ENCODE measurements around the gene SH2D1B.

SH2D1B gene

DNA sequence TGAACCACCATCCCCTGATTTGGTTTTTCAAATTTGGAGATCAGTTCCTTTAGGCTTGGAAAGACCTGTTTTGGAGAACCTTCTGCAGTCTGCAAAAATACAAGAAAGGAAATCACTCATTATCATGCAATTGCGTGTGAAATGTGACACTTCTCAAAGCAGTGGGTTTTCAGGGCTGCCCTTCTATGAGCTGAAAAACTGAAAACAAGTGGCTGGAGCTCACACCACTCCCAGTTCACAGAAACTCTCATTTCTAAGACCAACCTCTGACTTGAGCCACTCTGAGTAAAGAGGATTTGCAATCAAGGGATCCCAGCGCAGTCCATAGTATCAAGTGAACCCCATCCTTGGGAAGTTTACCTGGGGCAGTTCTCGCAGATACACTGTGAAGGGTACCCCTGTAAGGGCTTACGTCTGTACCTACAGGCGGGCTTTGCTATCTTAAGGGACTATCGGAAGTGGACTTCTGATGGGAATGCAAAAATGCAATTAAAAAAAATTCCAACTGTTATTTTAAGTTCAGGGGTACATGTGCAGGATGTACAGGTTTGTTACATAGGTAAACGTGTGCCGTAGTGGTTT is 12.8 kb downstream of the SH2D1B start:
- DNase-seq (ENCODE audit: low read depth, low spot score): no peak

DNA sequence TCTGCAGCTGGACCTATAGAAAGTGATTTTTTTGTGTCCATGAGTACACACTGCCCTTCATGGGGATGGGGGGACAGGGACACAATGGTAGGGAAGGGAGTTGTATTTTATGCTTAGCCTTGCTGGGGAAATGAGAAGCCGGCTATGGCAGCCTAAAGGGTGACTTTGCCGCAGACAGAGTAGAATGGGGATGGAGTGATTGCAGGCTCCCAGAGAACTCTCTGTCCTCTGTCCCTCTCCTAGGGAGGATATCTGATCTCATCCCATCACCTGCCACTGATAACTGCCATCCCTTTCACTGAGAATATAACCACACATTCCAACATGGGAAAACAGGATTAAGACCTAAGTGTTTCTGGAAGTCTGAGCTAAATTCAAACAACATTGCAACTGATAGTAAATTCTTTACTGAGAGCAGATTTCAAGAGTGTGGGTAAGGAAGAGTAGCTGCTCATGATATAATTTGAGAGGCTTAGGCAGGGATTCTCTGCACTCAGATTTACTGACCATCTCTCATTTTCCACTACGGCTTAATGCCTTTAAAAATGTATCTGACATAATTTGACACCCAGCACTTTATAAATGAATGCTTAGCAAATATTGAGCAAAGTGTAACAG is 13.9 kb downstream of the SH2D1B start:
- no peak for DNase-seq (ENCODE audit: low read depth, low spot score)

DNA sequence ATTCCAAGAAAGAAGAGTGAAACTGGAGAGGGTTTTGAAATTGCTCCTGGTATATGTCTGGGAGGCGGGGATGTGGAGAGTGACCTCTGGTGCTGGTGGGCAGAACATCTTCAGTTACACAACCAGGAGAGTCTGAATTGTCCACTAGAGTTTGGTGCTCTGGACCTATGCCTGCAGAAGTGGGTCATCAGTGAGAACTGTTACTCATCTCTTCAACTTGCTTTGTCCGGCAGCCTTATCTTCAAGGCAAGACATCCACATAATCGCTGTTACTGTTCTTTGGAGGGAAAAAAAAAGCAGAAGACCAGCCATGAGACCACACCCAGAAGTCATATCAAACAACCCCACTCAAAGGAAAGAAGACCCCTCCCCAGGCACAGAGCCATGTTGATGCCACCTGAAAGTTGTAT is 14.9 kb downstream of the SH2D1B start:
- DNase-seq (ENCODE audit: low read depth, low spot score): no peak

DNA sequence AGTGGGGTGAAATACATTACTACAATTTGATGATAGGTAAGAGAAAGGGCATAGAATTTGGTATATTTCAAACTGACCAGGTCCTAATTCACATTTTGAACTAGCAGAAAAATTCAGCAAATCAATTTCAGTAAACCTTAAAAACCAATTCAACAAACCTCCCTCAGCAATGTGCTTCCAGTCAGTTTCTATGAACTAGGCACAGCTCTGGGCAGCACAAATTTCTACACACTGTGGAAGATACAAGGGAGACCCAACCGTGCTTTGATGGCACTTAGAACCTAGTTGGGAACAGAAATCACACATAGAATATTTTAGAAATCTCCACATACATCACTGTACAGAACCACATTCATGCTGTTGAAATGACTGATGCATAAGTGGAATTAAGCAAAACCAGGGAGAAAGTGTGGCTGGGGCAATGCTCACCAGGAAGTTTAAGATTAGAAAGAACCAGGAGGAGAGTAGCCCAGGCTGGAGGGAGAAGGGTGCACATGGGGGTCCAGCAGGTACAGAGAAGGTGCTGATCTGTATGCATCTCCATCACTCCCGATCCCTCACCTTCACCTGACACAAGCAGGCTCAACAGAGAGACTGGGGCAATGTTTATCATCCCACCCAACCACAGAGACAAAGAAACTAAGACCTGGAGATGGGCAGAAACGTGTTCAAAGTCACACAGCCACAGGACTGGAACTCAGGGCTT is 15.6 kb downstream of the SH2D1B start:
- no peak for DNase-seq (ENCODE audit: low read depth, low spot score)

DNA sequence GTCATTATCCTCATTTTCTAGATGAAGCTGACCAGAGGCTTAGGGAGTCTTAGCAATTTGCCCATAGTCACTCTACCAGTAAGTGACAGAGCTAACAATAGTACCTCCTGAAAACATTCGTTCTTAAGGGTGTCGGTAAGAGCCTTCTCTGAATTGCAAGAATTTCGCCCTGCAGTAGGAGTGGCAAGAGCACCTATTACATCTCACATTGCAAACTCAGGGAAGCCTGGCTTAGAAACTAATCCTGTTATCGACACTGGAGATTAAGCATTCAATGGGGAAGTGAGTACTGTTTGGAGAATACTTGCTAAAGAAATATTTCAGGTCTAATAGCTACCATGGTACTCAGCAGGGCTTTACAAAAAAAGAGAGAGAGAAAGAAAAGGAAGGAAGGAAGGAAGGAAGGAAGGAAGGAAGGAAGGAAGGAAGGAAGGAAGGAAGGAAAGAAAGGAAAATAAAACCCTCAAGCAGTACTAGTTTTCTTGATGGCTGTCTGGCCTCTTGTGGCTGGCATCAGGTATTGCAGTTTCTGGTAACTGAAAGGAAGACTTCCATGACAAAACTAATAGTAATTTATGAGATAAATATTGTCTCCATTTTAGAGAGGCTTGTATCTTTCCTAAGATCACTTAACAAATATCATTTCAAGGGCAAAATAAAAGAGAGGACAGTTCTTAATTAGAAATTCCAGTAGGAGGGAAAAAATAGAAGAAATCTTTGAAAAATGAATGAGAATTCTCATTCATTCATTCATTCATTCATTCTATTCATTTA is 20.0 kb downstream of the SH2D1B start:
- DNase-seq (ENCODE audit: low read depth, low spot score): no peak

DNA sequence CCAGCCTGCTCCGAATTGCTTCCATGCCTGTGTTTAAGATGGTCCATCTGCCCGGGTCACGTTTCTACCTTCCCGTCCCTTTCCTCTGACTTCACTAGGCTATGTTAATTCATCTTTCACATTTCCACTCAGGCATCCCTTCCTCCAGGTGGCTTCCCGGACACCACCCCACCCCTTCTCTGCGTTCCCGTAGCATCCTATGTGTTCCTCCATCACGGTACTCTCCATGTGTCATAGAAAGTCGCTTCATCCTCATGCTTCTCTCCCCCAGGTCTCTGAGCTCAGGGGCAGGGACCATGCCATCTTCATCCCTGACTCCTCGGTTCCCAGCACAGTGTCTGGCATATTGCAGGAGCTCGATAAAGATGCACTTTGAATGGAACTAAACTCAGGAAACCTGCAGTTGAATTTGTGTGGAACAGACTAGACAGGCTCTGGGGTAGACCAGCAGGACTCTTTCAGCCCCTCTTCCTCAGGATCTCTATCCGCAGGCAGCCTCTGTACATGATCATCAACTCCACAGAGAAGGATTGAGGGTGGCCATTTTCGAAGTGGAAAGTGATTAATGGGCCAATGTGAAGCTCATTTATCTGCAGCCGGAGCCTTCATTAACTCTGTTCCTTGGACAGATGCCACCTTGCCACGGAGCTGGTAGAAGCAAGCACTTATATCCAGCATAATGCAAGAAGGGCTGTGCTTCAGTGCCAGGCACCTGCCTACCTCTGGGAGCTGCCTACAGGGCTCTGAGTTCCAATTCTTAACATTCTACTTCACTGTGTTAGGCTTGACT is 21.3 kb downstream of the SH2D1B start:
- no peak for DNase-seq (ENCODE audit: low read depth, low spot score)

DNA sequence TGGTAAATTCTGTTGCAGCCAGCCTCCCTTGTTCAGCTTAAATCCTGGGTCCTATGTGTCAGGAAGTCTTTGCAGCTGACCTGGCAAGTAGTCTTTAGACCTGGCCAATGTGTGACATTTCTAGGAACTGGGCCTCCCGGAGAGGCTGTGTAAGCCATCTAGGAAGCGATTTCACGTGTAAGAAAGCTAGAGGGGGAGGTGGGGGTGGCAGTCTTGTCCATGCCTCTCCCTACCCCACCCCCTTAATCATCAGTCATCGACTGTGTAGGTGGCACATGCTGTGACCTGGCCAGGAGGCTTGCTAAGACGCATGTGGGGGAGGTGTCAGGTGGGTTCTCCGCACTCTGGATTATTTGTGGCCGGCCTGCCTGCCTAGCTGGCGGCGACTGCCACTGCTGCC is 22.0 kb downstream of the SH2D1B start:
- no peak for DNase-seq (ENCODE audit: low read depth, low spot score)

DNA sequence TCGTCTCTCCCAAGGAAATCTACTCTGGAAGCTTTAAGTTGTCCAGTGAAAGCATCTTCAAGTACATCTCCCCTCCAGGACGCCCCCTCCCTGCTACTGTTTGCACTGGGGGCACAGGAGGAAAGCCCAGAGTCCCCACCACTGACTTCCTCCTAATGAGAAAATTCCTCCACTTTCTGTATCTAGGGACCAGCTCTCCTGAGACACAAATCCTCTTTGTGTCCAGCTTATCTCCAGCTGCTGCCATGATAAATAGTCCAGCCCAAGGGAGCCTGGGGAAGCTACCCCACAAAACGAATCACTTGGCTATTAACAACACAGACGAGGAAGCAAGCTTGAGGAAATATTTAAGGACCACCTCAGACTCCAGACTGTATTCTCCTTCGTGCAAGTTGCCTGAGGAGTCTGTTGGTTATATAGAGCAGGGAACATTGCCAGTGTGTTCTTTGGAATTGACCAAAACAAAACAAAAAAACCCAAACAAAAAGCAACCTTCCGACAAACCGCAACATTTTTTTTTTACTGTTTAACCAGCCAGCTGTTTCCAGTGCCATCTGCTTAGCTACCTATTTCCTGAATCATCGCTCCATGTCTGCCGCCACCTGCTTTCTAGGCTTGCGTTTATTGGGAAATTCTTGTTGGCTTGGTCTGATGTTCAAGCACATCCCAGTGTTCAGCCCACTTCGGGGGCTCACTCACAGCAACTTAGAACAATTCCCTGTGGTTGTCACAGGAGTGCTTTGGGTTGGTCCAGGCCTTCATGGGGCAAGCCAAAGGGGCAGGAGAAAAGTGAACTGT is 22.7 kb downstream of the SH2D1B start:
- DNase-seq (ENCODE audit: low read depth, low spot score): no peak

DNA sequence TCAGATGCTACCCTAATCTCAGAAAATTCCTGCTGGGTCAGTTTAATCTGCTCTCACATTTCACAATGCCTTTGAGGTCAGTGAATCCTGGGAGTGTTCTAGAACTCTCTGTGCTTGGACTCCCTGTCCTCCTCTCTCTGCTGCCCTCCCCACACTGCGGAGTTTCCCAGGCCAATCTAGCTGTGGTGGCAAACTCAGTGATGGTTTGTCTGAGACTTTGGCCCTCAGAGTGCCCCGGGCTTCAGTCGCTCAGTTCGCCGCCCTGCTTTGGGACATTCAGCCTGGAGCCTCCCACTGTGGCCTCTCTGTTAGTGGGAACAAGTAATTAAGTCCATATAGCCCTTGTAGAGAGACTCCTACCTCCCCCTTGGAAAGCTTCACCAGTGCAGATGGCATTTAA is 23.3 kb downstream of the SH2D1B start:
- DNase-seq (ENCODE audit: low read depth, low spot score): no peak

DNA sequence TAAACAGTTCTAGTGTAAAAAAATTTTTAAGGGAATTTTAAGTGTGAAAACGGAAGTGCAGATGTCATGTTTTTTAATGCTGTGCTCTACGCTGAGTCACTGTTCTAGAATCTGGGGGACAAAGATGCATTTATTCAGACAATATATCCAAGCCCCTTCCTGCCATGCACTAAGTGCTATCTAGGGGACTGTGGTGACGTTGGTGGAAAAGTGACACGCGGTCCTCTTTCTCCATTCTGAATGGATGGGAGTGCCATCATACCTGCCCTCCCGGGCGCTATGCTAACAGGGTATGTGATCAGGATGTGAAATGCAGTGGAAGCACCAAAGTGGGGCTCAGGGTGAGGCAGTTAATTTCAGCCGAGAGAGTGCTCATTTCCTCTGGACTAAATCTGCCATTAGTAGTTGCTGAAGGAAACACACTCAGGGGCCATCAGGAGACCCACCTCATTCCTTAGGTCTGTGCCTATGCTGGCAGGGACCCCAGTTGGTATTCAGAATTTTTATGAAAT is 23.8 kb downstream of the SH2D1B start:
- DNase-seq (ENCODE audit: low read depth, low spot score): no peak

DNA sequence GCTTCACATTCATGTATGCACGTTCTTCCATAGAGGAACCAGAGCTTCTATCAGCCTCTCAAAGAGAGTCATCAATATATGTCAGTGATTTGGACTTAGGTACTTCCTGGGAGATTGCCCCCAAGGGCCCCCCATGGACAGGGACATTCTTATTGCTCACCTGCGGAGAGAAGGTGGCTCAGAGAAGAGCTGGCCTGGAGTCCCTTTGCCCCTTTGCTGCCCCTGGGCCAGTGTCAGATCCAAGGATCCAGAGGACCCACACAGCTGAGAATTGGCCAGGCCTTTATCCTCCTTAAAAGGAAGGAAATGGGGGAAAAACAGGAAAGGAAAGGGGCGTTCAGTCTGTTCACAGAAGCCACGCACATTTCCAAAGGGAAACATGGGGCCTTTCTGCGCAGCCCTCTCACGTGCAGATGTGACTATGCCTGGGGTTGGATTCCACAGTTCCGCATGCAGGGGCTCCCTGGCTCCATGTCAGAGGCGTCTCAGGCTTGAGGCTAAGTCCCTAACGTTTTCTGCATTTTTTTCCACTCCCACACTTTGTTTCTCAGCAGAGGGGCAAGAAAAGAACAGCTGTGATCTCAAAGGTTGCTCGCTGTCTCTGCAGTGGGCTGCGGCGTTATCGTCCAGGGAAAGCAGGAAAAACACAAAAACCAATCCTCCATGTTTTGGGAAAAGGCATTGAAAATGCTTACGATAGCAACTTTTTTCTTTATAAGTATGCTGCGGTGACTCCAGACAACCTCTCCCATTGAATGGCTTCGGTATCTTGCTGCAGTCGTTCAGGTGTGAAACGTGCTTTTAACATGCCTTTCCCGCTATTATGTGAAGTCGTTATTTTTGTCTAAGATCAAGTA is 24.5 kb downstream of the SH2D1B start:
- no peak for DNase-seq (ENCODE audit: low read depth, low spot score)

DNA sequence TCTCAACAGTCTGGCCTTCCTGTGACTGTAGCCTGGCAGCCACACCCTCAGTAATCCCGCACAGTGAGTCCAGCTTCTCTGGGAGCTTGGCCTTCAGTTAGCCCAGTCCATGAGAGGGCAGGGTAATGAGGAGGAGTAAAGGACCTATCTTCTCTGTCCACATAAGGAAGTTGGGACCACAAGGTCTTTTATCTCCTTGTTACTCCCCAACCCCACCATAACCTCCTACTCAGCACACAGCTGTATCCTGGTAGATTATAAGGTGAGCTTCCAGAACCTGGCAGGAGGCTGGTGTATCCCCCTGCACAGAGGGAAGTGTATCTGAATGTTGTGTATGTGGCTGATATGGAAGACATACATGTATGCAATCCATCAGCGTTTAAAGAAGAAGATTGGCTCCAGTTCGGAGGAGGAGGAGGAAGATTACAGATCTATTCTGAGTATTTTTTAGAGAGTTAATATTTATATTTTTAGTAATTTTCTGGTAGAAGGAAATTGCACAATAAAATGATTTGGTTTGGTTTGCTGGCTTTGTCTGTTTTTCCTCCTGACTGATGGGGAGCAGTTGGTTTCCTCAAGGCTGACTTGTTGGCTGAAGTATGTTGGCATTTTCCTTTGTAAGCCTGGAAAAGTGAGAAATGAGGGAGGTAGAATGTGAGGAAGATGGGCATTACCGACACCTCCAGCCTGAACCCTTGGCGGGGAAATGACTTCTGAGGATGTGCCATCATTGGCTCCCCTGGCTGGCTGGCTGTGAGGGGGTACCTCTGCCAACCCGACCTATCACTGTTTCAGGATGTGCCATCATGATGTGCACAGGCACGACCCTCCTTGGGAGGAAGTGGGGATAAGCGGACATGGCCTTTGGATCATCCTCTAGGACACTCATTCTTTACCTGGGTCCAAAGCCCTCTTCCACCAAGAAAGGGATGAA is 25.4 kb downstream of the SH2D1B start:
- DNase-seq (ENCODE audit: low read depth, low spot score): no peak

DNA sequence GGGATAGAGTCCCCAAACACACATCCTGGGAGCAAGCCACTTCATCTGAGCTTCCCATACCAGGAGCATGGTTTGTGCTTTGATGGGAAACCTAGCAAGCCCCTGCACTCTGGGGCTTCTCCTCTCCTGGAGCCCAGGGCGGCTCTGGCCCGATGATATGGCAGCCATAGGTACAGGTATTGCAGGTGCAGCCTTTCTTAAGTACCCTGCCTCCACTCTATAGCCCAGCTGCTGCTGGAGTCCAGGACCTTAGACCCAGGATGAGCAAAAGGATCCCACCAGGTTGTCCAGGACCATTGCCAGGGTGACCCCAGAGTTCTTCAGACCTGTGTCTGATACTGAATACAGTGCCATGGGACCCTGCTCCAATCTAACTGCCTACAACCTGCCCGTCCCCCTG is 26.2 kb downstream of the SH2D1B start:
- DNase-seq (ENCODE audit: low read depth, low spot score): no peak

DNA sequence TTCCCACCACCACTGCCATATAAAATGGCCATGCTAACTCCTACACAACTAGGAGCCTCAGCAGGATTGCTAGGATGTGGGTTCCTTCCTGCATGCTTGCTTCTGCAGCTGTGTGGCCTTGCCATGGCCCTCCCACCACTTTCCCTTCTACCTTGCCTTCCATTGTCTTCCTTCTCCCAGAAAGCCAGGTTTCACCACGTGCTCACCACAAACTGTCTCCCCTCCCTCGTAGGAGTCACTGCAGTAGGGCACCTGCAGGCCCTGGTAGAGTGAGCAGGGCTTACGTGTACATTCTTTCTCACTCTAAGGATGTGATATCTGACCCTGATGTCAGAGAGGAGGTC is 26.7 kb downstream of the SH2D1B start:
- DNase-seq (ENCODE audit: low read depth, low spot score): no peak

DNA sequence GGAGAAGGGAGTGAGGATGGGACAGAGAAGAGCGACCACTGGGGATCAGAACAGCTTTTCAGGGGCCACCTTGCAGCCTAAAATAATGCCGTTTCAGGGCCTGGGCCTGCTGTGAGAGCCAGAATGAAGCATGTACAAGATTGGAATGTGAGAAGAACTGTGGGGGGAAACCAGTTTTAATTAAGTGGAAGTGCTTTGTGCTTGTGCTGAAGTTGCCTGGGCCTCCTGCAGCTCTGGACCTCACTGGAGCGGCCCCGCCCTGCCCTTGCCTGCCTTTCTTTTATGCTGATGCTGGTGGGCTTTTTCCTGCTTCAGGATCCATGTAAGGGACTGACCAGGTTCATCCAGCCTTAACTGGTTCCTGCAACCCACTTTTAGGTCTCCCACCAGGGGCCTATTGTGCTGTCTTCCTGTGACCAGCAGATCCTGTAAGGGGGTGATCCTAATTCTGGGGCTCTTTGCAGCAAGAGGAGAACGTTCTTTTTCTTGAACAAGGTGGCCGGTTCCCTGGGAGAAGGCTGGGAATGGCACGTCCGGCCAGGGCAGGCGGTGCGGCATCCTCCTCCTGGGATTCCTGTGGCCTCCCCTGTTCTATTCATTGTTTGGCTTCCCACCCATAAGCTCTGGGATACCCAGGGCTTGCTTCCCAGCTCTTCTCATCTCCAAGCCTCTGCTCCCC is 27.2 kb downstream of the SH2D1B start:
- no peak for DNase-seq (ENCODE audit: low read depth, low spot score)

DNA sequence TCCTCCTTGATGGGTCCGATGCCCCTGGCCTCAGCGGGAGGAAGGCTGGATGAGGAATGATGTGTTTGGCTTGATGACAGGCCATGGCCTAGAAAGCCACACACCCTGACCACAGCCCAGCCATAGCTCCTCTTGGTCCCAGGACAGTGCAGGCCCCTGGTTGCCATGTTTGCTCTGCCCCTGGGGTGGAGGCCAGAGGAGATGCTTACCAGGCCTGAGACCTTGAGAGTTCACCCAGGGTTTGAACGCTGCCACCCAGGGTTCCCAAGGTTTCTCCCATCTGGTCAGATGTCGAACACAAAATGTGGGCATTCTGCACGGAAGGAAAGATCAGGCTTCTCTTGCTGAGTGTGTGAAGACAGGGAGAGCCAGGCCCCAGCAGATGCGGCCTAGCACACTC is 27.8 kb downstream of the SH2D1B start:
- no peak for DNase-seq (ENCODE audit: low read depth, low spot score)

DNA sequence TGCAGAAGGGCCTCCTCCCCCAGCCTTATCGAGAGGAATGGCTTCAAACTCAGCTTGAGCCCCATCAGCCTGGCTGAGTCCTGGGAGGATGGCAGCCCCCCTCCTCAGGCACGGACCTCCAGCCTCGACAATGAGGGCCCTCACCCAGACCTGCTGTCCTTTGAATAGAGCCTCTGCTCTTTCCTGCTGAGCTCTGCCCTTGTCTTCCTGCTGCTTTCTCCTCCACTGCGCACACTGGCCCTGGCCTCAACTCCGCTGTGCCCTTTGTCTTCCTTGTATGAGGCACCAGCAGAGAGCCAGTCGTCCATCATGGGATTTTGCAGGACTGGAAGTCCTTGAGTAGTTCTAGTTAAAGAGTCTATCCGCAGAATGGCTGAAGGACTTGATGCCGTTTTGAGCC is 28.4 kb downstream of the SH2D1B start:
- no peak for DNase-seq (ENCODE audit: low read depth, low spot score)

DNA sequence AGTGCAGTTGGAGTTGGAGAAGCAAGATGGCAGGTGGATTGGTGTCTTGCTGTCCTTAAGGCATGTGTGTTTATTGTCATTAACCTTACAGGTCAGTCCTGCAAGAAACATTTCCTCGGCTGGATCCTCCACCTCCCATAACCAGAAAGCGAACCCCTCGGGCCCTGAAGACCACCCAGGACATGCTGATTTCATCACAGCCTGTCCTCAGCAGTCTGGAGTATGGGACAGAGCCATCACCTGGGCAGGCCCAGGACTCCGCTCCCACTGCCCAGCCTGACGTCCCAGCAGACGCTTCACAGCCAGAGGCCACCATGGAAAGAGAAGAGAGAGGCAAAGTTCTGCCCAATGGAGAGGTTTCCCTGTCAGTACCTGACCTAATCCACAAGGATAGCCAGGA is 28.8 kb downstream of the SH2D1B start:
- no peak for DNase-seq (ENCODE audit: low read depth, low spot score)

All from activated naive CD8-positive, alpha-beta T cell treated with anti-CD3 and anti-CD28 coated beads, Interleukin-2, amount 50 U/mL, for 16 hours (primary cell).